ENCODE measurements around the gene MYCN.

DNA sequence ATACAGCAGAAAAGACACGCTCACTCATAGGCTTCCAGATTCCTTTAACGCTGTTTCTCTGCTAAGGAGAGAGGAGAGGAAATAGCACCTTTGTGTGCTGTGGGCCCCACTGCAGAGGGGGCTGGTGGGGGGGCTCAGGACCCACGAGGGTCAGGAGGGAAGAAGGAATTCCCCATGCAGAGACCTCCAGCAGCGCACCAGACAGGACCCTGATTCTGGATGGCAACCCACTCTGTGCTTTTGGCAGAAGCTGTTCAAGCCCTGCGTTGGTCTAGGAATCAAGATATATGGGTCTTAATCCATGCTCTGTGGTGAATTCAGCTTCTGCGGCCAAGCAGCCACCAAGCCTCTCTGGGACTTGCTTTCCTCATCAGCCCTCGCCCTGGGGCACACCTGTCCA is 31.0 kb downstream of the MYCN start:
- TF ChIP-seq POLR2A (IDR thresholded peaks at IDR 0.05; ENCODE audit: low read depth, low read length) (no peak), TAF1 (IDR thresholded peaks at IDR 0.05; ENCODE audit: borderline replicate concordance, low read depth, low read length) (no peak), POLR2AphosphoS5 (IDR thresholded peaks at IDR 0.05; ENCODE audit: low read depth, low read length) (no peak)

All from GM12892 (cell line).